H9 (cell line): ENCODE results near the gene SAG. TPM values are rescaled to one million over a fixed set of nuclear protein-coding genes. Genes with fewer than 3 reads are reported as not detected.

ENCODE experiments used
- DNase-seq: peaks from one replicate; pipeline ENCODE4 v3.0.0-alpha.2; 2017
- H2AFZ ChIP-seq: one replicate; pipeline ENCODE4 v1.6.1; 2013; ENCODE audit warnings: mild to moderate bottlenecking, low read length, control low read depth, moderate library complexity
- H2AK5ac ChIP-seq: 2 replicates; pipeline ENCODE4 v1.6.1; 2013; ENCODE audit warnings: low read length, control low read depth, mixed read lengths; ENCODE audit not compliant: insufficient read length
- H2BK120ac ChIP-seq: one replicate; pipeline ENCODE4 v1.6.1; 2013; ENCODE audit warnings: low read depth, mild to moderate bottlenecking, low read length, control low read depth, inconsistent platforms; ENCODE audit not compliant: poor library complexity, severe bottlenecking
- H2BK12ac ChIP-seq: 2 replicates; pipeline ENCODE4 v1.6.1; 2013; ENCODE audit warnings: low read length, control low read depth, mixed read lengths, low read depth; ENCODE audit not compliant: insufficient read length
- H2BK15ac ChIP-seq: 2 replicates; pipeline ENCODE4 v1.6.1; 2013; ENCODE audit warnings: low read depth, low read length, control low read depth
- H2BK20ac ChIP-seq: one replicate; pipeline ENCODE4 v1.6.1; 2013; ENCODE audit warnings: low read depth, mild to moderate bottlenecking, low read length, control low read depth, inconsistent platforms; ENCODE audit not compliant: poor library complexity, severe bottlenecking
- H2BK5ac ChIP-seq: 2 replicates; pipeline ENCODE4 v1.6.1; 2013; ENCODE audit warnings: low read length, control low read depth, mixed read lengths; ENCODE audit not compliant: insufficient read length
- H3K14ac ChIP-seq: 2 replicates; pipeline ENCODE4 v1.6.1; 2013; ENCODE audit warnings: low read length, control low read depth; ENCODE audit not compliant: insufficient read depth
- H3K18ac ChIP-seq: 2 replicates; pipeline ENCODE4 v1.6.1; 2013; ENCODE audit warnings: low read depth, mild to moderate bottlenecking, mixed read lengths, low read length, control low read depth; ENCODE audit not compliant: insufficient read length
- H3K23ac ChIP-seq: 2 replicates; pipeline ENCODE4 v1.6.1; 2013; ENCODE audit warnings: low read length, control low read depth, mixed read lengths, low read depth; ENCODE audit not compliant: insufficient read length
- H3K23me2 ChIP-seq: 2 replicates; pipeline ENCODE4 v1.6.1; 2013; ENCODE audit warnings: low read depth, mild to moderate bottlenecking, mixed read lengths, low read length, control low read depth; ENCODE audit not compliant: insufficient read length, poor library complexity, severe bottlenecking
- H3K27ac ChIP-seq: 2 replicates; pipeline ENCODE4 v1.5.1; 2013; ENCODE audit warnings: low read length, control low read depth, mixed read lengths, low read depth; ENCODE audit not compliant: insufficient read length
- H3K27me3 ChIP-seq: 2 replicates; pipeline ENCODE4 v1.6.1; 2013; ENCODE audit warnings: low read length, control low read depth, inconsistent platforms; ENCODE audit not compliant: insufficient read depth
- H3K4ac ChIP-seq: 2 replicates; pipeline ENCODE4 v1.6.1; 2013; ENCODE audit warnings: low read depth, mild to moderate bottlenecking, control low read depth, inconsistent platforms, low read length, moderate library complexity
- H3K4me1 ChIP-seq: 2 replicates; pipeline ENCODE4 v1.6.1; 2013; ENCODE audit warnings: low read length, control low read depth, inconsistent platforms; ENCODE audit not compliant: insufficient read depth
- H3K4me2 ChIP-seq: 2 replicates; pipeline ENCODE4 v1.6.1; 2013; ENCODE audit warnings: low read length, control low read depth, mixed read lengths; ENCODE audit not compliant: insufficient read length, insufficient read depth
- H3K56ac ChIP-seq: 2 replicates; pipeline ENCODE4 v1.6.1; 2013; ENCODE audit warnings: low read depth, mild to moderate bottlenecking, mixed read lengths, low read length, control low read depth; ENCODE audit not compliant: insufficient read length
- H3K79me1 ChIP-seq: 2 replicates; pipeline ENCODE4 v1.6.1; 2013; ENCODE audit warnings: low read depth, mild to moderate bottlenecking, moderate library complexity, low read length, control low read depth, inconsistent platforms; ENCODE audit not compliant: insufficient read depth, poor library complexity, severe bottlenecking
- H3K79me2 ChIP-seq: 2 replicates; pipeline ENCODE4 v1.6.1; 2013; ENCODE audit warnings: low read length, control low read depth, inconsistent platforms; ENCODE audit not compliant: insufficient read depth
- H3K9ac ChIP-seq: 2 replicates; pipeline ENCODE4 v1.6.1; 2013; ENCODE audit warnings: low read length, control low read depth, mixed read lengths; ENCODE audit not compliant: insufficient read length; ENCODE audit errors: extremely low read depth
- H3K9me3 ChIP-seq: one replicate; pipeline ENCODE4 v1.6.1; 2013; ENCODE audit warnings: low read depth, low read length, inconsistent platforms; ENCODE audit not compliant: control insufficient read depth
- H3T11ph ChIP-seq: one replicate; pipeline ENCODE4 v1.6.1; 2013; ENCODE audit warnings: mild to moderate bottlenecking, low read length, control low read depth, inconsistent platforms
- H4K20me1 ChIP-seq: one replicate; pipeline ENCODE4 v1.6.1; 2013; ENCODE audit not compliant: control insufficient read depth, insufficient read length, insufficient read depth
- H4K5ac ChIP-seq: 2 replicates; pipeline ENCODE4 v1.6.1; 2013; ENCODE audit warnings: low read depth, mild to moderate bottlenecking, mixed read lengths, low read length, control low read depth; ENCODE audit not compliant: insufficient read length
- H4K8ac ChIP-seq: replicated peaks from 2 replicates; pipeline ENCODE4 v1.6.1; 2013; ENCODE audit warnings: low read length, control low read depth, mixed read lengths, low read depth; ENCODE audit not compliant: insufficient read length
- H4K91ac ChIP-seq: 2 replicates; pipeline ENCODE4 v1.6.1; 2013; ENCODE audit warnings: low read depth, mild to moderate bottlenecking, moderate library complexity, mixed read lengths, low read length, control low read depth; ENCODE audit not compliant: insufficient read length
- H3K27ac Mint-ChIP-seq, 3 experiments: 2 replicates in 2 of 3; 3 replicates in 1 of 3; pipeline ENCODE4 v1.8.0; 2020 to 2021; ENCODE audit warnings: mixed read lengths in 3 of 3, mild to moderate bottlenecking in 1 of 3, moderate library complexity in 1 of 3
- H3K27me3 Mint-ChIP-seq: 2 replicates; pipeline ENCODE4 v1.8.0; 2021; ENCODE audit warnings: low read depth, mild to moderate bottlenecking, moderate library complexity, mixed read lengths
- H3K36me3 Mint-ChIP-seq, 3 experiments: 2 replicates in 2 of 3; 3 replicates in 1 of 3; pipeline ENCODE4 v1.8.0; 2020 to 2021; ENCODE audit warnings: low read depth in 3 of 3, mixed read lengths in 3 of 3; ENCODE audit not compliant: insufficient read depth in 1 of 3
- H3K4me1 Mint-ChIP-seq, 2 experiments: 2 replicates each; pipeline ENCODE4 v1.8.0; 2020; ENCODE audit warnings: mixed read lengths in 2 of 2
- H3K4me3 Mint-ChIP-seq, 2 experiments: 2 replicates in 1 of 2; 3 replicates in 1 of 2; pipeline ENCODE4 v1.8.0; 2020 to 2021; ENCODE audit warnings: mild to moderate bottlenecking in 2 of 2, mixed read lengths in 2 of 2, moderate library complexity in 1 of 2
- H3K9me3 Mint-ChIP-seq, 2 experiments: 2 replicates in 1 of 2; 3 replicates in 1 of 2; pipeline ENCODE4 v1.8.0; 2020; ENCODE audit warnings: mild to moderate bottlenecking in 2 of 2, mixed read lengths in 2 of 2, moderate library complexity in 1 of 2
- CTCF ChIP-seq: fragments of 200-600 bp; sonication (generic); conservative IDR thresholded peaks from 3 replicates; pipeline ENCODE4 v1.8.0; 2021; ENCODE audit warnings: antibody characterized with exemption, mild to moderate bottlenecking
- WGBS: extraction: QIAGEN DNeasy Blood & Tissue Kit; methylation state at CpG from one replicate; pipeline ENCODE4 v1.1.7; 2013; ENCODE audit warnings: missing lambda C conversion rate, low lambda C conversion rate, mixed read lengths; ENCODE audit not compliant: insufficient read length; ENCODE audit errors: extremely low coverage; 5-methylcytosine and 5-hydroxymethylcytosine counted together
- total RNA-seq: library from RNA; stranded (reverse); gene quantifications from 2 replicates; pipeline ENCODE4 v1.2.1, GENCODE V29; 2021

The SAG gene
- total RNA-seq, 1 experiment from 2014 or later: not detected

GRCh38 chr2:233384015-233384414, 76.4 kb downstream of the SAG start:
- Histone ChIP-seq H3K79me1 (no peaks in the 10 kb centered on the region), H4K8ac (no peak overlapping the region), H2BK15ac (no peak overlapping the region), H4K91ac (no peak overlapping the region), H3K9me3 (no peaks in the 10 kb centered on the region), H3K23ac (no peak overlapping the region), H3K23me2 (no peaks in the 10 kb centered on the region), H3K4me1 (no peaks in the 10 kb centered on the region), H3K14ac (no peak overlapping the region), H4K20me1 (no peaks in the 10 kb centered on the region), H2BK20ac (no peak overlapping the region), H3K18ac (no peak overlapping the region), H3T11ph (no peak overlapping the region), H3K56ac (no peak overlapping the region), H3K27ac (no peak overlapping the region), H3K4ac (no peak overlapping the region), H2AFZ (no peak overlapping the region), H2BK120ac (no peak overlapping the region), H3K27me3 (no peaks in the 10 kb centered on the region), H2BK12ac (no peak overlapping the region), H3K79me2 (peaks cover 3% of the 10 kb centered on the region; the same call in 1 of the 2 replicates), H3K9ac (no peak overlapping the region), H2AK5ac (no peak overlapping the region), H2BK5ac (no peak overlapping the region), H3K4me2 (no peak overlapping the region), H4K5ac (no peak overlapping the region)
- DNase-seq: no peak
- Mint-ChIP-seq H3K36me3 (0 out of 7 replicates have a peak, but pooled peaks cover 0 to 2% (median 0%) of the 10 kb centered on the region in 3 experiments), H3K4me3 (no peak overlapping the region), H3K9me3 (no peaks in the 10 kb centered on the region), H3K27ac (peak overlapping the region in 1 of 3 experiments; percentile 54; a peak in 2 of 7 replicates), H3K27me3 (no peaks in the 10 kb centered on the region), H3K4me1 (peaks cover 14 to 31% of the 10 kb centered on the region in 2 experiments)
- peak; percentile 21; the same call in 1 of the 3 replicates for TF ChIP-seq CTCF
- no CpG with 5 or more reads among the region's 10 CpGs for WGBS
